Epithelial cell of esophagus (primary cell): Measurements from ENCODE around the gene COMMD1.

Experiments used
- DNase-seq: peaks from one replicate; pipeline ENCODE4 v3.0.0; 2010; ENCODE audit warnings: low read depth
- H3K4me3 ChIP-seq: 2 replicates; pipeline ENCODE4 v1.5.1; 2011; ENCODE audit warnings: mild to moderate bottlenecking, low read length, control low read depth
- TF ChIP-seq, protein P1 (sequence below): IDR thresholded peaks from 2 replicates; pipeline ENCODE4 v1.5.1; 2011; ENCODE audit warnings: low read depth, mild to moderate bottlenecking, low read length, control low read depth, inconsistent platforms; ENCODE audit not compliant: insufficient read depth; ENCODE audit errors: missing control alignments

COMMD1 gene

DNA sequence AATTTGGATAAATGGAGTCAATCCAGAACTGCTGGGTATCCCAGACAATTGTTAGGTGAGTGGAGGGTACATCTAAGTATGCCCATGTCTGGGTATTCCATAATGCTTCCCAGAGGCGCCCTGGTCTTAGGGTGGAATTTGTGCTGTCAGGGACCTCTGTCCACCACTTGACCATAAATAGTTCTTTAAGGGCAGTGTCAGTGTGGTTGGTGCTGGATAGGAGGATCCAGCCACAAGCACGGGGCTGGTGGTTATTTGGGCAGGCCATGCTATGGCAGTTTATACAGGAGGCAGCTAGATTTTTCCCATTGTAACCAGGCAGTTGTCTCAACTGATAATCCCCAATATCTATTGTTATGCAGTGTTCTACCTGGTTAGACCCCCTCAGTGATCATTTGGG, 186.0 kb downstream of the COMMD1 start:
- TF ChIP-seq, protein P1, sequence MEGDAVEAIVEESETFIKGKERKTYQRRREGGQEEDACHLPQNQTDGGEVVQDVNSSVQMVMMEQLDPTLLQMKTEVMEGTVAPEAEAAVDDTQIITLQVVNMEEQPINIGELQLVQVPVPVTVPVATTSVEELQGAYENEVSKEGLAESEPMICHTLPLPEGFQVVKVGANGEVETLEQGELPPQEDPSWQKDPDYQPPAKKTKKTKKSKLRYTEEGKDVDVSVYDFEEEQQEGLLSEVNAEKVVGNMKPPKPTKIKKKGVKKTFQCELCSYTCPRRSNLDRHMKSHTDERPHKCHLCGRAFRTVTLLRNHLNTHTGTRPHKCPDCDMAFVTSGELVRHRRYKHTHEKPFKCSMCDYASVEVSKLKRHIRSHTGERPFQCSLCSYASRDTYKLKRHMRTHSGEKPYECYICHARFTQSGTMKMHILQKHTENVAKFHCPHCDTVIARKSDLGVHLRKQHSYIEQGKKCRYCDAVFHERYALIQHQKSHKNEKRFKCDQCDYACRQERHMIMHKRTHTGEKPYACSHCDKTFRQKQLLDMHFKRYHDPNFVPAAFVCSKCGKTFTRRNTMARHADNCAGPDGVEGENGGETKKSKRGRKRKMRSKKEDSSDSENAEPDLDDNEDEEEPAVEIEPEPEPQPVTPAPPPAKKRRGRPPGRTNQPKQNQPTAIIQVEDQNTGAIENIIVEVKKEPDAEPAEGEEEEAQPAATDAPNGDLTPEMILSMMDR = no peak
- no peak for DNase-seq
- no peak overlapping the region for H3K4me3 ChIP-seq

DNA sequence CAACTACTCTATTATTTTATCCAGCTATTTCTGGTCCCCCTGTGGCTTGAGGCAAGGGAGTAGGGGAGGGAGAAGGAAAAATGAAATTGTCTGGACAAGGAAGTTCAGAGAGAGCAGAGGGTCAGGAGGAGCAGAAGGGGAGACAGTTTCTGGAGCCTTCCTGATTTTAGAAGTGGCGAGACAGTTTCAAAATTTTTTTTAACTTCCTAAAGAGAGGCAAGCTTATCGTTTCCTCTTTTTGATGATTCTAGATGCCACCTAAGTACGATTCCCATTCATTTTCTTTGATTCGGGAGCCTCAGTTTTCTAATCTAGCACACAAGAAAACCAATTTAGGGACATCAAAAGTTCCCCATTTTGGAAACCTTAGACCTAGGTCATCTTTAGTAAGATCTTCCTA, 193.6 kb downstream of the COMMD1 start:
- no peak overlapping the region for H3K4me3 ChIP-seq
- no peak for DNase-seq
- TF ChIP-seq, protein P1 = no peak

DNA sequence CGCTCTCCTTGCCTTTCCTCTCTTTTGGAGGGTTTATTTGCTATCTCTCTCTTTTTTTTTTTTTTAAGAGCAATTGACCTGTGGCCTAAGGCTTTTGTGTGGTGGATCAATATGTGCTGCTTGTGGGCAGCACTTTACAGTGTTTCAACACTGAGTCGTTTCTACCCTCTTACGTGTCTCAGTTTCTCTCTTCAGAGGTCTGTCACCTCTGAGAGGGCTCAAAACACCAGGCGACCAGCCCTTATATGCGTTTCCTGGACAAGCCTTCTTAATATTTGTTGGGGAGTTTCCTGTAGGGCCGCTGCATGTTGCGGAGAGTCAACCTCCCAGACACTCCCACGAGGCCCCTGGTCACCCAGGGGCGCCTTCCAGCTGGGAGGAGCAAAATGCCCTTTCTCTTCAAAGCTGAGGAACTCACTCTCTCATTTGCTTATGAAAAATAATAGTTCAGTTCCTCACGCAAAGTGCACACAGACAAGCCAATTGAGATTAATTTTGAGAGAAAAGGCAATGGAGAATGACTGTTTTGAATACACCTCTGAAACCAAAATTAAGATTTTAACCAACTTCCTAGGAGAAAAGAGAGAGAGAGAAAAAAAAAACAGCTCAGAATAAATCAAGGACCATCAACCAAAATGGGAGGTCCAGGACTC, 194.2 kb downstream of the COMMD1 start:
- DNase-seq = no peak
- H3K4me3 ChIP-seq = no peak overlapping the region
- TF ChIP-seq, protein P1 = no peak

DNA sequence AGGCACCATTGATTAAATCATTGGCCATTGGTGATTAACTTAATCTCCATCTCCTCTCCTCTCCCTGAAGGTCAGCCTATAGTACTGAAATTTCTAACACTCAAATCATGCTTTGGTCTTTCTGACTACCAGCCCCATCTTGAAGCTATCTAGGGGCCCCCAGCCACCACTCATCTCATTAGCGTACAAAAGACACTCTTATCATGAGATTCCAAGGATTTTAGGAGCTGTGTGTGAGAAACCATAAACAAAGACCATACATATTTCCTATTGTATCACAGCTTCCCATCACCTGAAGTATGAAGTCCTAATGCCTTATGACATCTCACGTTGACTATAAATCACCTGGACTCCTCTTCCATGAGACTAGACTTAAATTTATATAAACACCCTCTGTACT, 196.4 kb downstream of the COMMD1 start:
- TF ChIP-seq, protein P1 = no peak

DNA sequence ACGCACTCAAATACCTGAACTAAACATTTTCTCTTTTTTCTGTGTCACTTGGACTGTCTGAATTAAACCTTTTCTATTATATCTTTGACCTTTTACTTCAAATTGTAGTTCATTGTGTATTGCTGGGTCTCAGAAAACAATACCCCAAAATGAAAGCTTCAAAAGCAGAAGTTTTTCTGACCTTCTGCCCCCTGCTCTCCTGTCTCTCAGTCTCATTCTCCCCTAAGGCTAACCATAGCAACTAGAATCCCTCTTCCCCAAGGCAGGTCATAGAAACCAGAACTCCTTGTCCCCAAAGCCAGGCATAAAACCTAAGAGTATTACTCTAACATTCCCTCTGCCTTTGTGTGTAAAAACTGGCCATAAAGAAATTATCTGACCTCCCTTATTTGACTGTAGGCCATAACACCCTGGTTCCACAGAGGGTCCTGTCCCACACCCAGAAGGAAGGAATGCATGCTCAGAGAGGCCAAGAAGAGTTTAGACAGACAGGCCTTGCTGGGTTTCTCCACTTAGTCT, 197.0 kb downstream of the COMMD1 start:
- DNase-seq = no peak
- TF ChIP-seq, protein P1 = no peak
- H3K4me3 ChIP-seq = no peak overlapping the region

More for the DNA sequence above, 196.4 kb downstream of the COMMD1 start:
- DNase-seq = no peak
- no peak overlapping the region for H3K4me3 ChIP-seq

DNA sequence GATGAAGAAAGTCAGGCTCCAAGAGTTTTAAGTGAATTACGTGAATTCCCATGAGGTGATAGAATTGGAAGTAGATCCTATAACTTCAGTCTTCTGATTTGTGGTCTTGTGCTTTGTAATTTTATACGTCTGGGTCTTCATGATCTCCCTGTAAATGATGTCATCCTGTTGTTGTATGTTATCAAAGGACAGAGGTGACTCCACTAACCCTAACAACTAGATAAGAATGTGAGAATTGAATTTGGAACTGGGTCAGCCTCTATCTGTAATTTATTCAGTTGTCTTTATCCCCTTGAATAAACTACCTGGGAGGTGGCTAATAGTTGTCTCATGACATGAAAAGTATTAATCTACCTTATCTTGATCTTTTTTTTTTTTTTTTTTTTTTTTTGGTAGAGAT, 204.1 kb downstream of the COMMD1 start:
- no peak for DNase-seq
- TF ChIP-seq, protein P1 = no peak
- H3K4me3 ChIP-seq = no peak overlapping the region
